GM23338 (cell line): ENCODE results near the gene ATF7. TPM values are rescaled to one million over a fixed set of nuclear protein-coding genes. Genes with fewer than 3 reads are reported as not detected.
A peak's percentile ranks its signal among the peaks of the same experiment; 100 is the strongest.

ENCODE experiments used
- ATAC-seq: fragments of 200-7000 bp; cut with Tn5 transposase; 3 replicates; pipeline ENCODE4 v1.9.1; 2020
- DNase-seq: peaks from one replicate; pipeline ENCODE4 v3.0.0-alpha.2; 2015; ENCODE audit warnings: low spot score
- H2AFZ ChIP-seq: fragments of 200-600 bp; sonication (generic); 2 replicates; pipeline ENCODE4 v1.8.0; 2016; ENCODE audit warnings: antibody characterized with exemption, mild to moderate bottlenecking, moderate library complexity
- H3F3A ChIP-seq: fragments of 200-600 bp; sonication (generic); replicated peaks from 2 replicates; pipeline ENCODE4 v1.8.0; 2017; ENCODE audit warnings: antibody characterized with exemption, mixed run types, low read depth
- H3K27ac ChIP-seq: fragments of 200-600 bp; sonication (generic); 2 replicates; pipeline ENCODE4 v1.6.1; 2016; ENCODE audit warnings: low read depth
- H3K27me3 ChIP-seq: fragments of 200-600 bp; sonication (generic); 2 replicates; pipeline ENCODE4 v1.8.0; 2016; ENCODE audit warnings: mild to moderate bottlenecking, mixed run types, moderate library complexity; ENCODE audit not compliant: insufficient read depth
- H3K36me3 ChIP-seq: fragments of 200-600 bp; sonication (generic); 2 replicates; pipeline ENCODE4 v1.8.0; 2016; ENCODE audit warnings: mild to moderate bottlenecking; ENCODE audit not compliant: insufficient read depth
- H3K4me1 ChIP-seq: fragments of 200-600 bp; sonication (generic); 2 replicates; pipeline ENCODE4 v1.8.0; 2016; ENCODE audit warnings: mild to moderate bottlenecking, moderate library complexity; ENCODE audit not compliant: insufficient read depth
- H3K4me2 ChIP-seq: fragments of 200-600 bp; sonication (generic); 2 replicates; pipeline ENCODE4 v1.7.1; 2017; ENCODE audit warnings: mixed run types
- H3K4me3 ChIP-seq: fragments of 200-600 bp; sonication (generic); 2 replicates; pipeline ENCODE4 v1.6.1; 2016; ENCODE audit warnings: mixed run types
- H3K79me2 ChIP-seq: fragments of 200-600 bp; sonication (generic); replicated peaks from 2 replicates; pipeline ENCODE4 v1.8.0; 2017; ENCODE audit warnings: mild to moderate bottlenecking; ENCODE audit not compliant: insufficient read depth
- H3K9me2 ChIP-seq: fragments of 200-600 bp; sonication (generic); 2 replicates; pipeline ENCODE4 v1.8.0; 2017; ENCODE audit not compliant: insufficient read depth
- H4K20me1 ChIP-seq: fragments of 200-600 bp; sonication (generic); replicated peaks from 2 replicates; pipeline ENCODE4 v1.8.0; 2017; ENCODE audit warnings: mild to moderate bottlenecking; ENCODE audit not compliant: insufficient read depth
- H3K27ac Mint-ChIP-seq: 2 replicates; pipeline ENCODE4 v1.8.0; 2020; ENCODE audit warnings: inconsistent platforms, mild to moderate bottlenecking, moderate library complexity, mixed read lengths
- H3K27me3 Mint-ChIP-seq: 3 replicates; pipeline ENCODE4 v1.8.0; 2022; ENCODE audit warnings: low read depth, mild to moderate bottlenecking, moderate library complexity, mixed read lengths, inconsistent platforms; ENCODE audit not compliant: insufficient read depth, poor library complexity
- H3K36me3 Mint-ChIP-seq: 3 replicates; pipeline ENCODE4 v1.8.0; 2021; ENCODE audit warnings: low read depth, mild to moderate bottlenecking, inconsistent platforms, moderate library complexity, mixed read lengths
- H3K4me1 Mint-ChIP-seq: 3 replicates; pipeline ENCODE4 v1.8.0; 2020; ENCODE audit warnings: mild to moderate bottlenecking, inconsistent platforms, mixed read lengths
- H3K4me3 Mint-ChIP-seq: 3 replicates; pipeline ENCODE4 v1.8.0; 2021; ENCODE audit warnings: moderate library complexity, mild to moderate bottlenecking, inconsistent platforms, mixed read lengths
- H3K9me3 Mint-ChIP-seq: 3 replicates; pipeline ENCODE4 v1.8.0; 2020; ENCODE audit warnings: moderate library complexity, mild to moderate bottlenecking, inconsistent platforms, mixed read lengths
- CREB1 ChIP-seq: fragments of 250-450 bp; sonication (Bioruptor Pico); IDR thresholded peaks from 2 replicates; pipeline ENCODE4 v1.5.0; 2020; ENCODE audit warnings: low read depth, mild to moderate bottlenecking, moderate library complexity
- EZH2 ChIP-seq: fragments of 200-600 bp; sonication (generic); IDR thresholded peaks from one replicate; pipeline ENCODE4 v1.8.0; 2017; ENCODE audit warnings: antibody characterized with exemption, mild to moderate bottlenecking, low read depth; ENCODE audit not compliant: unreplicated experiment
- EZH2phosphoT487 ChIP-seq: fragments of 200-600 bp; sonication (generic); IDR thresholded peaks from one replicate; pipeline ENCODE4 v1.8.1; 2018; ENCODE audit warnings: antibody characterized with exemption; ENCODE audit not compliant: unreplicated experiment
- JUNB ChIP-seq: IDR thresholded peaks from one replicate; pipeline ENCODE4 v1.6.1; 2016; ENCODE audit warnings: antibody characterized with exemption; ENCODE audit not compliant: unreplicated experiment
- NANOG ChIP-seq: IDR thresholded peaks from 2 replicates; pipeline ENCODE4 v1.6.1; 2016; ENCODE audit warnings: antibody characterized with exemption, borderline replicate concordance
- POLR2AphosphoS5 ChIP-seq: IDR thresholded peaks from 2 replicates; pipeline ENCODE4 v1.6.1; 2016; ENCODE audit warnings: antibody characterized with exemption, low read depth
- STAT1 ChIP-seq: IDR thresholded peaks from one replicate; pipeline ENCODE4 v1.6.1; 2016; ENCODE audit warnings: antibody characterized with exemption; ENCODE audit not compliant: unreplicated experiment
- ZNF114 ChIP-seq: fragments of 250-450 bp; sonication (Bioruptor Pico); IDR thresholded peaks from 2 replicates; pipeline ENCODE4 v1.5.0; 2020; ENCODE audit warnings: mild to moderate bottlenecking, moderate library complexity
- ZNF331 ChIP-seq: fragments of 250-450 bp; sonication (Bioruptor Pico); IDR thresholded peaks from 2 replicates; pipeline ENCODE4 v1.5.0; 2020; ENCODE audit warnings: low read depth, mild to moderate bottlenecking, moderate library complexity
- polyA plus RNA-seq: library from polyadenylated mRNA; unstranded; fragments of >200 nt; fragmentation: Nextera tagmentation; extraction: Ambion mirVana; gene quantifications from 2 replicates; pipeline ENCODE4 v1.2.1, GENCODE V29; 2016
- total RNA-seq: library from RNA; depleted of rRNA; stranded (reverse); fragments of >200 nt; shearing (Covaris generic); gene quantifications from 2 replicates; pipeline ENCODE4 v1.2.3, GENCODE V29; 2014
- TF ChIP-seq, protein P1 (sequence below): IDR thresholded peaks from 2 replicates; pipeline ENCODE4 v1.6.1; 2016; ENCODE audit warnings: antibody characterized with exemption
- TF ChIP-seq, protein P2 (sequence below): fragments of 250-450 bp; sonication (Bioruptor Pico); IDR thresholded peaks from 2 replicates; pipeline ENCODE4 v1.5.0; 2020; ENCODE audit warnings: mild to moderate bottlenecking, moderate library complexity
- TF ChIP-seq, protein P3 (sequence below), 2 experiments: fragments of 200-600 bp in 1 of 2; sonication (generic) in 1 of 2; conservative IDR thresholded peaks; 2 replicates each; pipeline versions ENCODE4 v1.5.1 to v1.6.1; 2016 to 2017; ENCODE audit warnings: antibody characterized with exemption in 2 of 2, low read depth in 2 of 2, mild to moderate bottlenecking in 2 of 2, moderate library complexity in 1 of 2
- TF ChIP-seq, protein P4 (sequence below): IDR thresholded peaks from one replicate; pipeline ENCODE4 v1.6.1; 2018; ENCODE audit warnings: antibody characterized with exemption; ENCODE audit not compliant: unreplicated experiment

Gene ATF7
- total and polyA plus RNA-seq, 2 experiments from 2014 or later = 13.9 to 16.3 TPM

DNA sequence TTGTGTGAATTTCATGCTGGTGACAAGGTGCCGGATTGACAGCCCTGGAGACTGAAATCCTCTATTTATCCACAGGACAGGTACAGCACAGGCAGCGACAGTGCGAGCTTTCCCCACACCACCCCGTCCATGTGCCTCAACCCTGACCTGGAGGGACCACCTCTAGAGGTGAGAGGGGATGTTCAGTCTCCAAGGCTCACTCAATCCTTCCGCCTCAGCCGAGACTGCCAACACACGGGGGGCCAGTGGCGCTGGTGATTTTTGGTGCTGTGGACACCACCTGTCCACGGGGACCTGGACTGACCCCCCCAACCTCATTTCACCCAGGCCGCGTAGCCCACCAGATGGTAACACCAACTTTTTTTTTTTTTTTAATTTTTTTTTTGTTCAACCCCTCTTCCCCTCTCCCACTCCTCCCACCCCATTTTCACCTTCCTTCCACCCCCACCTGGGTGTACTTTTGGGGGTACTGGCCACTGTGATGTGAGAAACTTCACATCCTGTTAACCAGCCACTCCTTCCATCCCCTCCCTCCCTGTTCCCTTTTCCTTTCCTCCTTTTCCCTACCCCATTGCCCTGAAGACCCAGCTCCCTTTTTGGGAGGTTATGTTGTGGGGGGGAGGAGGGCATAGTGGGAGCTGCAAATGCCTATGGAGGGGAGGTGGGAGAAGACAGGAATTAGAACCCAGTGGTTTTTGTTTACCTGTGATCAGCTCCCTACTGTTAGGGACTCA lies 161.3 kb downstream of the ATF7 start:
- no peaks in the 10 kb centered on the region for H3K9me2 ChIP-seq
- ATAC-seq (peak; percentile 17; the same call in 2 of the 3 replicates), DNase-seq (no peak)
- no peak overlapping the region for H3K4me3 Mint-ChIP-seq
- H3K9me3 Mint-ChIP-seq = no peaks in the 10 kb centered on the region
- peaks cover 88% of the 10 kb centered on the region for H3K79me2 ChIP-seq
- H3K36me3 ChIP-seq = peaks cover 97% of the 10 kb centered on the region
- peak overlapping the region; percentile 67 for H3K27ac ChIP-seq
- peaks cover 62% of the 10 kb centered on the region for H3F3A ChIP-seq
- no peak overlapping the region for H3K4me2 ChIP-seq
- H2AFZ ChIP-seq = no peak overlapping the region
- H3K27me3 ChIP-seq = no peaks in the 10 kb centered on the region
- TF ChIP-seq, protein P1, sequence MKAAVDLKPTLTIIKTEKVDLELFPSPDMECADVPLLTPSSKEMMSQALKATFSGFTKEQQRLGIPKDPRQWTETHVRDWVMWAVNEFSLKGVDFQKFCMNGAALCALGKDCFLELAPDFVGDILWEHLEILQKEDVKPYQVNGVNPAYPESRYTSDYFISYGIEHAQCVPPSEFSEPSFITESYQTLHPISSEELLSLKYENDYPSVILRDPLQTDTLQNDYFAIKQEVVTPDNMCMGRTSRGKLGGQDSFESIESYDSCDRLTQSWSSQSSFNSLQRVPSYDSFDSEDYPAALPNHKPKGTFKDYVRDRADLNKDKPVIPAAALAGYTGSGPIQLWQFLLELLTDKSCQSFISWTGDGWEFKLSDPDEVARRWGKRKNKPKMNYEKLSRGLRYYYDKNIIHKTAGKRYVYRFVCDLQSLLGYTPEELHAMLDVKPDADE = no peak
- TF ChIP-seq, protein P2, sequence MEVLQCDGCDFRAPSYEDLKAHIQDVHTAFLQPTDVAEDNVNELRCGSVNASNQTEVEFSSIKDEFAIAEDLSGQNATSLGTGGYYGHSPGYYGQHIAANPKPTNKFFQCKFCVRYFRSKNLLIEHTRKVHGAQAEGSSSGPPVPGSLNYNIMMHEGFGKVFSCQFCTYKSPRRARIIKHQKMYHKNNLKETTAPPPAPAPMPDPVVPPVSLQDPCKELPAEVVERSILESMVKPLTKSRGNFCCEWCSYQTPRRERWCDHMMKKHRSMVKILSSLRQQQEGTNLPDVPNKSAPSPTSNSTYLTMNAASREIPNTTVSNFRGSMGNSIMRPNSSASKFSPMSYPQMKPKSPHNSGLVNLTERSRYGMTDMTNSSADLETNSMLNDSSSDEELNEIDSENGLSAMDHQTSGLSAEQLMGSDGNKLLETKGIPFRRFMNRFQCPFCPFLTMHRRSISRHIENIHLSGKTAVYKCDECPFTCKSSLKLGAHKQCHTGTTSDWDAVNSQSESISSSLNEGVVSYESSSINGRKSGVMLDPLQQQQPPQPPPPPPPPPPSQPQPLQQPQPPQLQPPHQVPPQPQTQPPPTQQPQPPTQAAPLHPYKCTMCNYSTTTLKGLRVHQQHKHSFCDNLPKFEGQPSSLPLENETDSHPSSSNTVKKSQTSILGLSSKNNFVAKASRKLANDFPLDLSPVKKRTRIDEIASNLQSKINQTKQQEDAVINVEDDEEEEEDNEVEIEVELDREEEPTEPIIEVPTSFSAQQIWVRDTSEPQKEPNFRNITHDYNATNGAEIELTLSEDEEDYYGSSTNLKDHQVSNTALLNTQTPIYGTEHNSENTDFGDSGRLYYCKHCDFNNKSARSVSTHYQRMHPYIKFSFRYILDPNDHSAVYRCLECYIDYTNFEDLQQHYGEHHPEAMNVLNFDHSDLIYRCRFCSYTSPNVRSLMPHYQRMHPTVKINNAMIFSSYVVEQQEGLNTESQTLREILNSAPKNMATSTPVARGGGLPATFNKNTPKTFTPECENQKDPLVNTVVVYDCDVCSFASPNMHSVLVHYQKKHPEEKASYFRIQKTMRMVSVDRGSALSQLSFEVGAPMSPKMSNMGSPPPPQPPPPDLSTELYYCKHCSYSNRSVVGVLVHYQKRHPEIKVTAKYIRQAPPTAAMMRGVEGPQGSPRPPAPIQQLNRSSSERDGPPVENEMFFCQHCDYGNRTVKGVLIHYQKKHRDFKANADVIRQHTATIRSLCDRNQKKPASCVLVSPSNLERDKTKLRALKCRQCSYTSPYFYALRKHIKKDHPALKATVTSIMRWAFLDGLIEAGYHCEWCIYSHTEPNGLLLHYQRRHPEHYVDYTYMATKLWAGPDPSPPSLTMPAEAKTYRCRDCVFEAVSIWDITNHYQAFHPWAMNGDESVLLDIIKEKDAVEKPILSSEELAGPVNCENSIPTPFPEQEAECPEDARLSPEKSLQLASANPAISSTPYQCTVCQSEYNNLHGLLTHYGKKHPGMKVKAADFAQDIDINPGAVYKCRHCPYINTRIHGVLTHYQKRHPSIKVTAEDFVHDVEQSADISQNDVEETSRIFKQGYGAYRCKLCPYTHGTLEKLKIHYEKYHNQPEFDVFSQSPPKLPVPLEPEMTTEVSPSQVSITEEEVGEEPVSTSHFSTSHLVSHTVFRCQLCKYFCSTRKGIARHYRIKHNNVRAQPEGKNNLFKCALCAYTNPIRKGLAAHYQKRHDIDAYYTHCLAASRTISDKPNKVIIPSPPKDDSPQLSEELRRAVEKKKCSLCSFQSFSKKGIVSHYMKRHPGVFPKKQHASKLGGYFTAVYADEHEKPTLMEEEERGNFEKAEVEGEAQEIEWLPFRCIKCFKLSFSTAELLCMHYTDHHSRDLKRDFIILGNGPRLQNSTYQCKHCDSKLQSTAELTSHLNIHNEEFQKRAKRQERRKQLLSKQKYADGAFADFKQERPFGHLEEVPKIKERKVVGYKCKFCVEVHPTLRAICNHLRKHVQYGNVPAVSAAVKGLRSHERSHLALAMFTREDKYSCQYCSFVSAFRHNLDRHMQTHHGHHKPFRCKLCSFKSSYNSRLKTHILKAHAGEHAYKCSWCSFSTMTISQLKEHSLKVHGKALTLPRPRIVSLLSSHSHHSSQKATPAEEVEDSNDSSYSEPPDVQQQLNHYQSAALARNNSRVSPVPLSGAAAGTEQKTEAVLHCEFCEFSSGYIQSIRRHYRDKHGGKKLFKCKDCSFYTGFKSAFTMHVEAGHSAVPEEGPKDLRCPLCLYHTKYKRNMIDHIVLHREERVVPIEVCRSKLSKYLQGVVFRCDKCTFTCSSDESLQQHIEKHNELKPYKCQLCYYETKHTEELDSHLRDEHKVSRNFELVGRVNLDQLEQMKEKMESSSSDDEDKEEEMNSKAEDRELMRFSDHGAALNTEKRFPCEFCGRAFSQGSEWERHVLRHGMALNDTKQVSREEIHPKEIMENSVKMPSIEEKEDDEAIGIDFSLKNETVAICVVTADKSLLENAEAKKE (CRISPR knock-in tag) = no peak
- TF ChIP-seq EZH2phosphoT487 (no peak), ZNF331 (CRISPR knock-in tag) (no peak), STAT1 (no peak), NANOG (no peak), POLR2AphosphoS5 (no peak), EZH2 (no peak), CREB1 (CRISPR knock-in tag) (no peak), JUNB (no peak), ZNF114 (no peak)
- TF ChIP-seq, protein P3, sequence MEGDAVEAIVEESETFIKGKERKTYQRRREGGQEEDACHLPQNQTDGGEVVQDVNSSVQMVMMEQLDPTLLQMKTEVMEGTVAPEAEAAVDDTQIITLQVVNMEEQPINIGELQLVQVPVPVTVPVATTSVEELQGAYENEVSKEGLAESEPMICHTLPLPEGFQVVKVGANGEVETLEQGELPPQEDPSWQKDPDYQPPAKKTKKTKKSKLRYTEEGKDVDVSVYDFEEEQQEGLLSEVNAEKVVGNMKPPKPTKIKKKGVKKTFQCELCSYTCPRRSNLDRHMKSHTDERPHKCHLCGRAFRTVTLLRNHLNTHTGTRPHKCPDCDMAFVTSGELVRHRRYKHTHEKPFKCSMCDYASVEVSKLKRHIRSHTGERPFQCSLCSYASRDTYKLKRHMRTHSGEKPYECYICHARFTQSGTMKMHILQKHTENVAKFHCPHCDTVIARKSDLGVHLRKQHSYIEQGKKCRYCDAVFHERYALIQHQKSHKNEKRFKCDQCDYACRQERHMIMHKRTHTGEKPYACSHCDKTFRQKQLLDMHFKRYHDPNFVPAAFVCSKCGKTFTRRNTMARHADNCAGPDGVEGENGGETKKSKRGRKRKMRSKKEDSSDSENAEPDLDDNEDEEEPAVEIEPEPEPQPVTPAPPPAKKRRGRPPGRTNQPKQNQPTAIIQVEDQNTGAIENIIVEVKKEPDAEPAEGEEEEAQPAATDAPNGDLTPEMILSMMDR (conservative IDR thresholded peaks at IDR 0.05; ENCODE audit: low read depth in 2 of 2) = no peak
- TF ChIP-seq, protein P4, sequence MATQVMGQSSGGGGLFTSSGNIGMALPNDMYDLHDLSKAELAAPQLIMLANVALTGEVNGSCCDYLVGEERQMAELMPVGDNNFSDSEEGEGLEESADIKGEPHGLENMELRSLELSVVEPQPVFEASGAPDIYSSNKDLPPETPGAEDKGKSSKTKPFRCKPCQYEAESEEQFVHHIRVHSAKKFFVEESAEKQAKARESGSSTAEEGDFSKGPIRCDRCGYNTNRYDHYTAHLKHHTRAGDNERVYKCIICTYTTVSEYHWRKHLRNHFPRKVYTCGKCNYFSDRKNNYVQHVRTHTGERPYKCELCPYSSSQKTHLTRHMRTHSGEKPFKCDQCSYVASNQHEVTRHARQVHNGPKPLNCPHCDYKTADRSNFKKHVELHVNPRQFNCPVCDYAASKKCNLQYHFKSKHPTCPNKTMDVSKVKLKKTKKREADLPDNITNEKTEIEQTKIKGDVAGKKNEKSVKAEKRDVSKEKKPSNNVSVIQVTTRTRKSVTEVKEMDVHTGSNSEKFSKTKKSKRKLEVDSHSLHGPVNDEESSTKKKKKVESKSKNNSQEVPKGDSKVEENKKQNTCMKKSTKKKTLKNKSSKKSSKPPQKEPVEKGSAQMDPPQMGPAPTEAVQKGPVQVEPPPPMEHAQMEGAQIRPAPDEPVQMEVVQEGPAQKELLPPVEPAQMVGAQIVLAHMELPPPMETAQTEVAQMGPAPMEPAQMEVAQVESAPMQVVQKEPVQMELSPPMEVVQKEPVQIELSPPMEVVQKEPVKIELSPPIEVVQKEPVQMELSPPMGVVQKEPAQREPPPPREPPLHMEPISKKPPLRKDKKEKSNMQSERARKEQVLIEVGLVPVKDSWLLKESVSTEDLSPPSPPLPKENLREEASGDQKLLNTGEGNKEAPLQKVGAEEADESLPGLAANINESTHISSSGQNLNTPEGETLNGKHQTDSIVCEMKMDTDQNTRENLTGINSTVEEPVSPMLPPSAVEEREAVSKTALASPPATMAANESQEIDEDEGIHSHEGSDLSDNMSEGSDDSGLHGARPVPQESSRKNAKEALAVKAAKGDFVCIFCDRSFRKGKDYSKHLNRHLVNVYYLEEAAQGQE = no peak
- no peak overlapping the region for H3K27ac Mint-ChIP-seq
- H3K36me3 Mint-ChIP-seq = peaks cover 100% of the 10 kb centered on the region
- no peak overlapping the region for H3K4me3 ChIP-seq
- H4K20me1 ChIP-seq = peaks cover 90% of the 10 kb centered on the region
- H3K4me1 Mint-ChIP-seq = peaks cover 47% of the 10 kb centered on the region
- H3K4me1 ChIP-seq = peaks cover 11% of the 10 kb centered on the region; the same call in 1 of the 2 replicates
- H3K27me3 Mint-ChIP-seq = no peaks in the 10 kb centered on the region
